Neuron (in vitro differentiated cells): ENCODE results near the gene CASP14.

Source experiments
- H2AFZ ChIP-seq: one replicate; pipeline ENCODE4 v1.6.1; 2013; ENCODE audit warnings: low read depth, mild to moderate bottlenecking, inconsistent platforms, low read length, moderate library complexity
- H3K27me3 ChIP-seq: one replicate; pipeline ENCODE4 v1.6.1; 2013; ENCODE audit warnings: low read length; ENCODE audit not compliant: insufficient read depth
- H3K36me3 ChIP-seq: one replicate; pipeline ENCODE4 v1.6.1; 2013; ENCODE audit warnings: low read length; ENCODE audit not compliant: insufficient read depth
- H3K4me1 ChIP-seq: one replicate; pipeline ENCODE4 v1.6.1; 2013; ENCODE audit warnings: low read length; ENCODE audit not compliant: insufficient read depth
- H3K4me3 ChIP-seq: 2 replicates; pipeline ENCODE4 v1.5.1; 2013; ENCODE audit warnings: mild to moderate bottlenecking, low read length, moderate library complexity
- H3K9me3 ChIP-seq: one replicate; pipeline ENCODE4 v1.6.1; 2013; ENCODE audit warnings: low read length

Gene CASP14

GRCh38 chr19:15107061-15108010, 58.1 kb downstream of the CASP14 start, which contains the start of gene SYDE1:
Gene SYDE1, plus strand, starts transcription at chr19:15107401. Its CDS starts 33 bp downstream, at chr19:15107434.
- Histone ChIP-seq H3K9me3 (peaks cover 8% of the 10 kb centered on the region), H3K4me3 (peak within 1 kb of the TSS; percentile 94), H3K36me3 (peaks cover 23% of the 10 kb centered on the region), H3K27me3 (no peaks in the 10 kb centered on the region), H2AFZ (peak within 1 kb of the TSS; percentile 83), H3K4me1 (peaks cover 8% of the 10 kb centered on the region)
